Panc1 (cell line): Measurements from ENCODE around the gene PIK3AP1.

Experiments used
- POLR2AphosphoS5 ChIP-seq: IDR thresholded peaks from 2 replicates; pipeline ENCODE4 v1.6.1; 2012; ENCODE audit warnings: mild to moderate bottlenecking, low read depth, low read length, moderate library complexity
- TF ChIP-seq, protein P1 (sequence below): fragments of 450-650 bp; IDR thresholded peaks from 2 replicates; pipeline ENCODE4 v1.5.1; 2017; ENCODE audit warnings: mild to moderate bottlenecking

DNA sequence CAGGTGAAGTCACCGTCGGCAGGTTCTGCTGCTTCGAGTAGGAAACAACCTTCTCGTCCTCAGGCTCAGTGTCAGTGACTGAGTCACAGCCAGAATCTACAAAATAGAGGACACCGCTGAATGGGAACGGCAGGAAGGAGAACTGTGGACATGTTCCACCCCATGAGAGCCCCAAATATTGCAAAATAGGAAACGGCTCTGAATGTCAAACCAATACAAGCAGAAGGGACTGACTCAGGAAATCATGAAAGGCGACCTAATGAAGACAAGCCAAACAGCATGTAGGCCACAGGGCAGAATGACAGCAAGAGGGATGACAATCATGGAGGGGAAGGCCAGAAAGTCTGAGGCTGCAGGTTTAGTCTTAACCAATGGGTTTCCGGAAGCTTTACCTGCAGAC lies 63.5 kb downstream of the PIK3AP1 start:
- TF ChIP-seq POLR2AphosphoS5: no peak
- TF ChIP-seq, protein P1, sequence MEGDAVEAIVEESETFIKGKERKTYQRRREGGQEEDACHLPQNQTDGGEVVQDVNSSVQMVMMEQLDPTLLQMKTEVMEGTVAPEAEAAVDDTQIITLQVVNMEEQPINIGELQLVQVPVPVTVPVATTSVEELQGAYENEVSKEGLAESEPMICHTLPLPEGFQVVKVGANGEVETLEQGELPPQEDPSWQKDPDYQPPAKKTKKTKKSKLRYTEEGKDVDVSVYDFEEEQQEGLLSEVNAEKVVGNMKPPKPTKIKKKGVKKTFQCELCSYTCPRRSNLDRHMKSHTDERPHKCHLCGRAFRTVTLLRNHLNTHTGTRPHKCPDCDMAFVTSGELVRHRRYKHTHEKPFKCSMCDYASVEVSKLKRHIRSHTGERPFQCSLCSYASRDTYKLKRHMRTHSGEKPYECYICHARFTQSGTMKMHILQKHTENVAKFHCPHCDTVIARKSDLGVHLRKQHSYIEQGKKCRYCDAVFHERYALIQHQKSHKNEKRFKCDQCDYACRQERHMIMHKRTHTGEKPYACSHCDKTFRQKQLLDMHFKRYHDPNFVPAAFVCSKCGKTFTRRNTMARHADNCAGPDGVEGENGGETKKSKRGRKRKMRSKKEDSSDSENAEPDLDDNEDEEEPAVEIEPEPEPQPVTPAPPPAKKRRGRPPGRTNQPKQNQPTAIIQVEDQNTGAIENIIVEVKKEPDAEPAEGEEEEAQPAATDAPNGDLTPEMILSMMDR: no peak
